ENCODE results near the gene GPRC5D.

GPRC5D gene

DNA sequence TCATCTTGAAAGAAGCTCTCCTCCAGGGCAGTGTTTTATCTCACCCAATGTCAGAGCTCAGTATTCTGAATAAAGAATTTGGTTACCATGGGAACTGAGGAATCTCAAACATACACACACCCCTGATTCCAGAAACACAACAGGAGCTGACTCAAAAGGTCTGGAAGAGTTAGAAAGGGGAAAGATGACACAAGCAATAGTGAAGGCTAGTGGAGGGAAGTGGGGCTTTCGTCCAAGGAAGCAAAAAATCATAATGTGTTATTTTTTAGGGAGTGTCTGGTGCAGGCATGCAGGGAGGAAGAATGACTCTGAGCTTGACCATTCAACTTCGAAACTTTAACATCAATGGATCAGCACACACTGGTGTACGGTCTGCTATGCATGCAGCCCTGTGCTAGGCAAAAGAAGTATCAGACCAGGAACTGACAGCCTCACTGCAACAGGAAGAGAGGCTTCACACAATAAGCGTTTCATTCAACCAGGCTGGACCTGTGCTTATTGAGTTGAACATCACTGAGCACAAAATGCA is 27.8 kb upstream of the GPRC5D start:
- peak; percentile 99 for DNase-seq

DNA sequence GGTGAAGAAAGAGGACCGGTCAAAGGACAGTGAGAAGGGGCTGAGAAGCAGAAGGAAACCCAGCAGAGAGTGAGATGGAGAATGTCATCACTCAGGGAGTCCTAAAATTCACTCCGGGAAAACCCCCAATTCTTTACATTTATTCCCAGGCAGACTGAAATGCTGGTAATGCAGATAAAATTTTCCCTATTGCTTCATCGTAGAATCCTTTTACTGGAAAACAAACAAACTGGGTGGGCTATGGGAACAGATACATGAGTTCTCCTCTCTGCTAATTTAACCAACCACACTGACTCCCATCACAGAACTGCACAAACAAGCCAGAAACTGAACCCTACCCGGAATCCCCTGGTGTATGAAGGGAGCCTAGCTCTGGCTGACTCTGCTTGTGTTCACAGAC is 27.2 kb upstream of the GPRC5D start:
- peak; percentile 70 for DNase-seq

DNA sequence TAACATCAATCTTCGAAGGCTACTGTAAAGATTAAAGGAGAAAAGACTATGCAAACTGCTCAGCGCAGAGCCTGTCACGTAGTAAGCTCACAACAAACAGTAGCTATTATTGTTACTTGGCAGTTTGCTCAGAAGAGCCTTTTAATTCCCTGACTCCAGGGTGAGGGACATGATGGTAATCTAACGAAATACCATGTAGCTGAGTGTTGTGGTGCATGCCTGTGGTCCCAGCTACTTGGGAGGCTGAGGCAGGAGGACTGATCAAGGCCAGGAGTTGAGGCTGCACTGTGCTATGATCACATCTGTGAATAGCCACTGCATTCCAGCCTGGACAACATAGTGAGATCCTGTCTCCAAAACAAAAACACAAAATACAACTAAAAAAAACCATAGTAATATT is 25.3 kb upstream of the GPRC5D start:
- DNase-seq = peak; percentile 19

DNA sequence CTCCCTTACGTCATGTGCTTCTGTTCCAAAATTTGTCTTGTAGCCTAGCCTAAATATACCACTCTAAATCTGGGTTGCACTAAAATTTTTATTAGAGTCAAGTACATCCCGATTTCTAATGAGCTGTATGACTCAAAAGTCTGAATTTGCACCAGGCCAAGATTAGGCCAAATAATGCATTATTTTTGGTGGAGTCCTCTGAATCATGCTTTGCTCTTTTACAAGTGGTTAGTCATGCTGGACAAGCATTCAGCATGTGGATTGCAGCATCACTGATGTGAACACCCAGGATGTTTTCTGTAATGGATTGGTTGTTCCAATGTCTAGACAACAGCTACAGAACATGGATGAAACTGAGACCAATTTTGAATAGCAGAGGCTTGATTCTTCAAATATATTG is 24.4 kb upstream of the GPRC5D start:
- DNase-seq = peak; percentile 95

DNA sequence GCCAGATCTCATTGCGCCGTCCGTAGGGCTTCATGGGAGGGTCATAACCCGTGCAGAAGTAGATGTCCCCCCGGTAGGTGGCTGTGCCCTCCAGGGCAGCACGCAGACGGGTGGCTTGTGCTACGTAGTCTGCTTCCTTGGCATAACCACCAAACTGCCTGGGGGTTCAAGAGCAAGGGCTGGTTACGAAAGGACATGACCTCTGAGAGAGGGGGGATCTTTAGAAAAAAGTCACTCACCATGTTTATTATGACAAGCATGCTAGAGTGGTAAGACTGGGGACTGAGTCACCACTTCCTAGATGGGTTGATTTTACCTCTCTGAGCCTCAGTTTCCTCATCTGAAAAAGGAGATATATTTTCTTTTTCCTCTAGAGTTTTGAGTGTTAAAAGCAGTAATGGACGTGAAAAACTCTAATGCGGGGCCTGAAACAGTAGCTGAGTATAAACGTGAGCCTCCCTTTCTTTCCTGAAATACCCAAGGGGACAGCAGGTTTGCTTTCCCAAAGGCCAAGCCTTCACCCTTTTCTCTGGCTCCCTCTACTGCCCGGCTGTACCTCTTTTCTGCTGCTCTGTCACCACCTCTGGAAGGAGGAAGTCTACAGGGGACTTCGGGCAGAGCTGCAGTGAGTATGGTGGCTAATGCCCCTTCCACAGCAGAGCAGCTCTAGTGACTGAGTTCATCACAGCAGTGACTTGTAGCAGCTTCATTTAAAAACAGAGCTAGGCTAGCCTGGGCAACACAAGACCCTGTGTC is 23.5 kb upstream of the GPRC5D start:
- peak; percentile 67 for DNase-seq

DNA sequence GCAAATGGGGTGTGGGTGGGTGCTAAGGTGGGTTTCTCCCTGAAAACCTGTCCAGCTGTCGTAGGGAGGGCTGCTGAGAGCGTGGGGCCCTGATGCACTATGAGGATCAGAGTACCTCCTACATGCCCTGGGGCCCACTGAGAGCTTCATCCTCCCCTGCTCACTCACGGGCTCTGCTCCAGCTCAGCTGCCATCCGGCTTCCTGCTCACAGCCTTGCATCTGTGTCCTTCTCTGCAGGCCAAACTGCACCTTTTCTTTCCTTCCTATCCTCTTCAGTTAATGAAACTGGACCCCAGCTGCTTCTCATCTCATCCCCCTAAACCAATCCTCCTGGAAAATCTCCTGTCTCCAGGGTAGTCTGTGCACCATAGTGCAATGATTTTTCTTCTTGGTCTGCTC is 22.2 kb upstream of the GPRC5D start:
- DNase-seq = no peak

DNA sequence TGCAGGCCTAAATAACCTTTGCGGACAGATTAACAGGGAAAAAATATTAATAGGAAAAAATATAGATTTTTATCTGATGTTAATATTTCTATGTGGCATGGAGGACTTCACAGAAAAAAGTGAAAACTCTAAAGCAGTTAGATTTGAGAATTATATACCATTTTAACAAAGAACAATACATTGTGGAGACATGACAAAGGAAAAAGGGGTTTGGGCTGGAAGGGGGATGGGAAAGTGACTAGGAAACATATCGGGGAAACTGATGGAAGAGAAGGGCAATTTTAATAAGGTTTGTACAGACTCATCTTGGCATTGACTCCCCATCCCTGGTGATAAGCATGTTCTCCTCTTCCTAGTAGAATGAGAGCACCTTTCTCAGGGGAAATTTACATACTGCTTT is 21.0 kb upstream of the GPRC5D start:
- no peak for DNase-seq

DNA sequence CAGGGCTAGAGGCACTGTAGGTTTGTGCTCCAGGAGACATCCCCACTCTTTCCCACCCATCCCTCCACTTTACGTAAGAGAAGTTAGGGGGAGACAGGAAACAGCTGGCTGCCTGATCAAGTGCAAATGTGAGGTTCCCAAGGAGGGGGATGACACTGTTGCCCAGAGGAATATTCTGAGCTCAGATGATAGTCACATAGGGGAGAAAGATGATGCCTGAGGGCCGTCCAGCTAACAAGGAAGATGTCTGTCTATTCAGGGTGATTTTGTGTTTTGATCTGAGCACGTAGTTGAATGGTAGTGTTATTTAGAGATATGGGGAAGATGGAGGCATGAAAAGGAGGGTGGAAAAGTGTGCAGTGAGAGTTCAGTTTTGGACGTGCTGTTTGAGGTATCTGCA is 13.9 kb upstream of the GPRC5D start:
- no peak for DNase-seq

DNA sequence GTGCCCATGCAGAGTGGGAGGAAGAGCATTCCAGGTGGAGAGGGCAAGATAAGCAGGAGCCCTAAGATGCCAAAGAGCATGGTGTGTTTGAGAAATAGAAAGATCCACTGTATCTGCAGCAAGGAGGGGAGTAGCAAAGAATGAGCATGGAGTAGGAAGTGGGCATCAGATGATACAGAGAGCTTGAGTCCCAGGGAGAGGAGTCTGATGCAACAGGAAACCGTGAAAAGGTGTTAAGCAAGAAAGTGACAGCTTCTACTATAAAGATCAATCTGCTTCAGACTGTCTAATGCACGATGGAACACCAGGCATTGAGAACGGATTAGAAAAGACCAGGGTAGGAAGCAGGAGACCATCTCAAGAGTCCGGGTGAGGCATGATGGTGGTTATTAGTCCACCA is 12.3 kb upstream of the GPRC5D start:
- DNase-seq = no peak

DNA sequence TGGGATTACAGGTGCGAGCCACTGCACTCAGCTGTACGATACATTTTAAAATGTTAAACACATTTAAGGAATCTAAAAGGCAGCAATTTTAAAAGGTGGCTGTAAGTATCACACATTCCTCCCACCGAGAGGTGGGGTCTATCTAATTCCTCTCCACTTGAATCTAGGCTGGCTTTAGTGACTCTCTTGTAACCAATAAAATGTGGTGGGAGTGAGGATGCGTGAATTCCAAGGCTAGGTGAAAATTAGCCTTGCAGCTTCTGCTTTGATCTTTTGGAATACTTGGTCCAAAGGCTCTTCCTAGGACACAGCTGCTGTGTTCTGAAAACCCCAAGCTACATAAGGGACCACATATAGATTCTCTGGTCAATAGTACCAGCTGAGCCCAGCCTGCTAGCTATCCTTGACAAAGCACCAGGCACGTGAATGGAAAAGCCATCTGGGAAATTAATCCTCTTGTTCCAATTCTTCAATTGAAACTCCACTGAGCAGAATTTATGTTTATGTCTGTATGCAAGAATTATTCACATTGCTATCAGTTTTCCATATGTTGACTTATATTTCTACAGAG is 8.8 kb upstream of the GPRC5D start:
- DNase-seq = no peak

DNA sequence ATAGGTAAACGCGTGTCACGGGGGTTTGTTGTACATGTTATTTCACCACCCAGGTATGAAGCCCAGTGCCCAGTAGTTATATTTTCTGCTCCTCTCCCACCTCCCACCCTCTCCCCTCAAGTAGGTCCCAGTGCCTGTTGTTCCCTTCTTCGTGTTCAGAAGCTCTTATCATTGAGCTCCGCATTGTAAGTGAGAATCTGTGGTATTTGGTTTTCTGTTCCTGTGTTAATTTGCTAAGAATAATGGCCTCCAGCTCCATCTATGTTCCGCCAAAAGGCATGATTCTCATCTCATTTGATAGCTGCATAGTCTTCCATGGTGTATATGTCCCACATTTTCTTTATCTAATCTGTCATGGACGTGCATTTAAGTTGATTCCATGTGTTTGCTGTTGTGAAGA is 6.9 kb upstream of the GPRC5D start:
- DNase-seq = no peak

DNA sequence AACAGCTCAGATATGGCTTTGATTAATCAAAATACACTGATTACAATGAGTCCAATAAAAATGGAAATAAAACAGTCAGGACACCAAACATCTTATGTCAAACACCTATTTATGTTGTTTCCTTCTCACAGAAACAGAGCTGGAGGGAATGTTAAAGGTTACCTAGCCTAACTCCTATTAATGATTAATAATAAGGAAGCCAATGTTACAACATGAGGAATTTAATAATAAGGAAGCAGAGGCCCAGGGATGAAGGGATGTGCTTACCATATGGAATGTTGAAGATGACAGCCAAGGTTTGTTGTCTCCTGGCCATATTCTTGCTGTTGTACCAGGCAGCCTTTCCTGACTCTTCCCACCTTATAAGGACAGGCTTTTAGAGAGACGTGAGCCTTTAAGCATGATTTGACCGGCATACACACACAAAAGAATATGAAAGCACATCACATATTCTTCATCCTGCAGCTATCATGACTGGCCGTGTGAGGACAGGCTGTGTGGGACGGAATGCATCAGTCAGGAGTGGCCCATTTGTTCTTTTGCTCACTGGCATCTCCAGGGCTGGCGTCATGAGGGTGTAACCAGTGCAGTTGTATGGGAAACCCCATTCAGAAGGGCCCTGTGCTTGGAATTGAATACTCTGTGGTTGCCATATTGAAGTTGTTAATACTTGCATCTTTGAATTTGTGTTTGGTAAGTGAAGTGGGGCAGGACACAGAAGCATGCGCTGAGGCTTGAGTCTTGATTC is 3.1 kb upstream of the GPRC5D start:
- no peak for DNase-seq

DNA sequence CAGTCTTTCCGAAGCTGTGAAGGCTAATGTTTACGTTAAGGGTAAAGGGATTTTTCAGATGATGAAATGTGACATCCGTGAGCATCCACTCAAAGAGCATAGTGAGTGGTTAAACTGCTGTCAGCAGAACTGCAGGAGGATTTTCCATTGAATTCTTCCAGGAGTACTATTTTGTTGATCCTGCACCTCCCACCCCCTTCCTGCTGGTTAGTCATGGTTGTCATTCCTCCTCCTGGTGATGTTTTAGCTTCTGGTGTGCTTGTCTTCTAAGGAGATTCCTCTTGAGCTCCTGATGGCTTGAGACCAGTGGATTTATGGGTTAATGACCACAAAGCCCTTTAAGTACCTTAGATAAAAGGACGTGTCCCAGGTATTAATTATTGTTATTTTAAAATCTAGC is 2.4 kb upstream of the GPRC5D start:
- DNase-seq = peak; percentile 74

DNA sequence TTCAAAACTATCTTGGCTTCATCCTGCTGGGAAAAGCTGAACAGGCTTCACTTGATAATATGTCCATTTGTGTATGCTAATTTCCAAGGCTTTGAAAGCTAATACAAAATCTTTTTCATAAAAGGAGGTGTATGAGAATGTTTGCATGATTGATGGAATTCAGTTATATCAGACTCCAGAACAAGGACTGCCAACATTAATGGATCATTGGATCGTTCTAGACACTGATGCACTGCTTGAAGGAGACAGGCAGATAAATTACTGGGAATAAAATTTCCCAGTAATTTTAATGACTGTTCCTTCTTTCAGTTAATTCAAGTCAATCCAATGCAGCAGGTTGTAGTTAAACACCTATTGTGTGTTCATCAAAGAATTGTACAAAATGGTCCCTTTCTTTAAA is 466 bp downstream of the GPRC5D start:
- no peak for DNase-seq

DNA sequence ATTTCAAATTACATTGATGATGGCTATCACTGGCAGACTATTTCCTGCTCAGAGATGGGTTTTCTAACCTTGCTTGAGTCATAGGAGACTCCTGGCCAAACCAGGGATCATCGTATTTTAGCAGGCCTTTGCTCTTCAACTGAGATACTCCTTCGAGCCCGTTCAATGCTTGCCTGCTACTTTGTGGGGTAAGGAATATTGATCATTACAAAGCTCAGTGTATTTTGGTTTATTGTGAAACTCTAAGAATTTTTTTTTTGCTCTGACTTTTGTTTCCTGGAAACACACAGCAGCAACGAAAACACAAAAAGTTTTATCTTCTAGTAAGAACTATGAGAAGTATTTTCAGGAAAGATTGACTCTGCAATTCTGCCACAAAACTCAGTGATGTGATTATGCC is 4.1 kb downstream of the GPRC5D start:
- DNase-seq = peak; percentile 19

DNA sequence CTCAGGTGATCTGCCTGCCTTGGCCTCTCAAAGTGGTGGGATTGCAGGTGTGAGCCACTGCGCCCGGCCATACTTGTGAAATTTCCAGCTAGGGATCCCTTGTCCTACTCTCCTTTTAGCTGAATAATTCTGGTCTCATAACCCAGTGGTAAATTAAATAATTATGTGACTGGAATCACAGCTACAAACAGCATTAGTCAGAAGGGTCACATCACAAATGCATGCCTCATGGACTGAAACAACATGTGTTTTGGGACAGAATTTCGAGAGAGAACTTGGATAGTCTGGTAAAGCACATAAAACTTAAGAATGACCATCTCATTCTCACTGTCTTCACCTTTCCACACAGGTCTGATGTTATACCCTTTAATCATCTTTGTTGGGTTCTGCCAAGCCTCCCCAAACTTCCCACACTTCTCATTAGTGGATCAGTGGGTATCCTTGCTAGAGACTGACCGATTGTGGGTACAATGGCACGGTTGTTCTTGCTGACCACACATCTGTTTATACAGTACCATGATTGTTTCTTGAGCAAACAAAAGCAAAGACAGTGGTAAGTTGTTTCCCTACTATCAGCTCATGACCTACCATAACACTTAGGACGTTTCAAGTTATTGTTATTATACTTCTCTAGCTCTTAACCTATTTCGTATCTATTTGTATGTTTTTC is 5.1 kb downstream of the GPRC5D start:
- DNase-seq = peak; percentile 56

DNA sequence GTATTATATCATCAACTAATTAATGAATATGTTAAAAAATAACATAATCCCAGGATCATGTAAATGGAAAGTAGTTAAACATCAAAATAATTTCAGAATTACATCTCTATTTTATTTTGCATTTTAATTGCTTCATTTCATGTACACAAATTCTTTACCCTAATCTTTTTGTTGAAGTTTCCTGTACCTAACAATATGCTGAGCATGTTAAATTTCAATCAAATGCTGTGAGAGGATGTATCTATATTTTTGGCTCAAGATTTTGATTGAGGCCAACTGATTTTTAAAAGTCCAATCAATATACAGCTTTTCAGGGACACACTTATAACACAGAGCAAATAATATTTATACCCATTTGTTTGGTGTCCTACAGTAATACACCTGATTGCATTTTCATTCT is 6.4 kb downstream of the GPRC5D start:
- no peak for DNase-seq

DNA sequence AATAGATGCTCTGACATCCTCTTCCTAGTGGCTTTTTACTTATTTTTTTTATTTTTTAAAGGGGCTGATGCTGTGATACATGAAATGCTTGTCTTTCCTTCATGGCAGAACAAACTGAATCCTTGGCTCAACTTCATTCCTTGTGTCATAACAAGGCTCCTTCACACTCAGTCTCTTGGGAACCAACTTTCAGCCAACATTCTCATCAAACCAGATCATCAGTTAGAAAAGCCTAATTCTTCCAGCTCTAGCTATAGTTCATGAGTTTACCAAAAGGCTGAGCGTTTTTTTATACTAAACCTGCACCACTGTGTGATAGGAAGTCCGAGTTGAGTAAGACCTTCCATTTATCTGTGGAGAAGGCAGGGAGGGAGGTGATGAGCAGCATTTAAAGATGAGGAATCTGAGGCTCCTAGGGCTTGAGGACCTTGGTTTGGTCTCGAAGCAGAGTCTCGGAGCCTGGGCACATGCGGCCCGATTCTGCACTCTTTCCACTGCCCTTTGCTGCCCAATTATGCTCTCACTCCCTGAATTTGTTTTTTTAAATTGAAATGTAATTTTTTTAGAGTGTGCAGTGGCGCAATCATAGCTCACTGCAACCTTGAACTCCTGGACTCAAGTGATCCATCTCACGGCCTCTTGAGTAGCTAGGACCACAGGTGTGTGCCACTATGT is 8.2 kb downstream of the GPRC5D start:
- peak; percentile 77 for DNase-seq

DNA sequence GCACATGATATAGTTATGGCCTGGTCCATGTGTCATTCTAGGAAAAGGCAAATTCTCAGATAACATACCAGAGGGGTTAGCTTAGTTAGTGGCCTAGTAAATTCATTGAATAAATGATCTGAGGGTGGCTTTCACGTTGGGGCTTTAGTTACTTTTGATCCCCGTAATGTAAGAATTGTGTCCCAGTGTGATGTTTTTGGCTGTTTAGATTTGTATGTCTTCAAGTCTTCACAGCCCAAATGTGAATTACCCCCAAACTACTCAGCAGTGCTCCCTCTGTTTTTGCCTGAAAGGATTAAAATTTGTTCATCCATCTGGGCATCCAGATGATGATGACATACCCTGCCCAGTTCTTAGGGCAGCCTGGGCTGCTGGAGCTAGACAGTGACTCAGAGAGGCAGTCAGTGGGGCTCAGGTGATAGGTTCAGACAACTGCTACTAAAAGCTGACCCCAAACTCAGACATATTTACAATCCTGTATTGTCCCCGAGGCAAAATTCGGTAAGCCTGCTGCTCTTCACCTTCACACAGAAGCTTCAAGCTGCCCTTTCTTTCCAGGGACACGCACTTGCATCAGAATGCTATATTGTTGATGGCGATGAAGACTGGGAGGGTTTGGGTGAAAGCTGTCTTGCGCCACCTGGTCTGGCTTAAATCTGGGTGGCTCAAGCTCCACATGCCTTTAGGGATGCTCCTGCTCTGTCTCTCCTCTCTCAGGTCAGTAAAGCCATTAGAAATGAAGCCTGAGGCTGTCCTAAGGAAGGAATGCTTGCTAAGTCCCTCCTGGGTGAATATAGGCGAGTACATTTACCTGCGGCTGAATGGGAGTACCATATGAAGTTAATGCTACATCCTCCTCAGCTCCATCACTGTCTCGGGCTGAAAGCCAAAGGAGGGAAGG is 10.3 kb downstream of the GPRC5D start:
- no peak for DNase-seq

DNA sequence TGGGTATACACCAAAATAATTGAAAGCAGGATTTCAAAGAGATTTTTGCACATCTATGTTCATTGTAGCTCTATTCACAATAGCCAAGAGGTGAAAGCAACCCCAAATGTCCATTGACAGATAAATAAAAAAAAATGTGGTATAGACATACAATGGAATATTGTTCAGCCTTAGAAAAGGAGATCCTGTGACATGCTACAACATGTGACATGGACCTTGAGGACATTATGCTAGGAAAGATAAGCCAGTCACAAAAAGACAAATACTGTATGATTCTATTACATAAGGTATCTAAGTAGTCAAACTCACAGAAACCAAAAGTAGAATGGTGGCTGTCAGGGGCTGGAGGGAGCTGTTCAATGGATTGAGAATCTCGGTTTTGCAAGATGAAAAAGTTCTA is 12.1 kb downstream of the GPRC5D start:
- DNase-seq = no peak

DNA sequence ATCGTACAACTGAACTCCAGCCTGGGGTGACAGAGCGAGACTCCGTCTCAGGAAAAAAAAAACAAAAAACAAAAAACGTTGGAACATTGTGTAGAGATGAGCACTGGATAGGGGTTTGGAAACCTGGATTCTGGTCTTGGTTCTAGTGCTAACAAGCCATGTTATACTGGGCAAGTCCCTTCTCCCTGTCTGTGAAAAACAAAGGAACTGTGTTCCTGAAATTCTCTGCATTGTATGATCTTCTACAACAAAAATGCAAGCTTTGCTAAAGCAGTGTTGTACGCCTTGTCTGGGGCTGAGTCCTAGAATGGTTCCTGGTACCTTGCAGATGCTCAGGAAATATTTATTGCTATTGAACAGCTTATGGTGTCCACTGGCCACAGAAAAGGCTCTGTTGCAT is 13.4 kb downstream of the GPRC5D start:
- DNase-seq = no peak
